GM23338 (cell line): ENCODE measurements around the gene ZCCHC14. TPM values are rescaled to one million over a fixed set of nuclear protein-coding genes. Genes with fewer than 3 reads are reported as not detected.

Experiments used
- ATAC-seq: fragments of 200-7000 bp; cut with Tn5 transposase; 3 replicates; pipeline ENCODE4 v1.9.1; 2020
- DNase-seq: peaks from one replicate; pipeline ENCODE4 v3.0.0-alpha.2; 2015; ENCODE audit warnings: low spot score
- H2AFZ ChIP-seq: fragments of 200-600 bp; sonication (generic); 2 replicates; pipeline ENCODE4 v1.8.0; 2016; ENCODE audit warnings: antibody characterized with exemption, mild to moderate bottlenecking, moderate library complexity
- H3F3A ChIP-seq: fragments of 200-600 bp; sonication (generic); replicated peaks from 2 replicates; pipeline ENCODE4 v1.8.0; 2017; ENCODE audit warnings: antibody characterized with exemption, mixed run types, low read depth
- H3K27ac ChIP-seq: fragments of 200-600 bp; sonication (generic); 2 replicates; pipeline ENCODE4 v1.6.1; 2016; ENCODE audit warnings: low read depth
- H3K27me3 ChIP-seq: fragments of 200-600 bp; sonication (generic); 2 replicates; pipeline ENCODE4 v1.8.0; 2016; ENCODE audit warnings: mild to moderate bottlenecking, mixed run types, moderate library complexity; ENCODE audit not compliant: insufficient read depth
- H3K36me3 ChIP-seq: fragments of 200-600 bp; sonication (generic); 2 replicates; pipeline ENCODE4 v1.8.0; 2016; ENCODE audit warnings: mild to moderate bottlenecking; ENCODE audit not compliant: insufficient read depth
- H3K4me1 ChIP-seq: fragments of 200-600 bp; sonication (generic); 2 replicates; pipeline ENCODE4 v1.8.0; 2016; ENCODE audit warnings: mild to moderate bottlenecking, moderate library complexity; ENCODE audit not compliant: insufficient read depth
- H3K4me2 ChIP-seq: fragments of 200-600 bp; sonication (generic); 2 replicates; pipeline ENCODE4 v1.7.1; 2017; ENCODE audit warnings: mixed run types
- H3K4me3 ChIP-seq: fragments of 200-600 bp; sonication (generic); 2 replicates; pipeline ENCODE4 v1.6.1; 2016; ENCODE audit warnings: mixed run types
- H3K79me2 ChIP-seq: fragments of 200-600 bp; sonication (generic); replicated peaks from 2 replicates; pipeline ENCODE4 v1.8.0; 2017; ENCODE audit warnings: mild to moderate bottlenecking; ENCODE audit not compliant: insufficient read depth
- H3K9me2 ChIP-seq: fragments of 200-600 bp; sonication (generic); 2 replicates; pipeline ENCODE4 v1.8.0; 2017; ENCODE audit not compliant: insufficient read depth
- H4K20me1 ChIP-seq: fragments of 200-600 bp; sonication (generic); replicated peaks from 2 replicates; pipeline ENCODE4 v1.8.0; 2017; ENCODE audit warnings: mild to moderate bottlenecking; ENCODE audit not compliant: insufficient read depth
- H3K27ac Mint-ChIP-seq: 2 replicates; pipeline ENCODE4 v1.8.0; 2020; ENCODE audit warnings: inconsistent platforms, mild to moderate bottlenecking, moderate library complexity, mixed read lengths
- H3K27me3 Mint-ChIP-seq: 3 replicates; pipeline ENCODE4 v1.8.0; 2022; ENCODE audit warnings: low read depth, mild to moderate bottlenecking, moderate library complexity, mixed read lengths, inconsistent platforms; ENCODE audit not compliant: insufficient read depth, poor library complexity
- H3K36me3 Mint-ChIP-seq: 3 replicates; pipeline ENCODE4 v1.8.0; 2021; ENCODE audit warnings: low read depth, mild to moderate bottlenecking, inconsistent platforms, moderate library complexity, mixed read lengths
- H3K4me1 Mint-ChIP-seq: 3 replicates; pipeline ENCODE4 v1.8.0; 2020; ENCODE audit warnings: mild to moderate bottlenecking, inconsistent platforms, mixed read lengths
- H3K4me3 Mint-ChIP-seq: 3 replicates; pipeline ENCODE4 v1.8.0; 2021; ENCODE audit warnings: moderate library complexity, mild to moderate bottlenecking, inconsistent platforms, mixed read lengths
- H3K9me3 Mint-ChIP-seq: 3 replicates; pipeline ENCODE4 v1.8.0; 2020; ENCODE audit warnings: moderate library complexity, mild to moderate bottlenecking, inconsistent platforms, mixed read lengths
- JUNB ChIP-seq: IDR thresholded peaks from one replicate; pipeline ENCODE4 v1.6.1; 2016; ENCODE audit warnings: antibody characterized with exemption; ENCODE audit not compliant: unreplicated experiment
- polyA plus RNA-seq: library from polyadenylated mRNA; unstranded; fragments of >200 nt; fragmentation: Nextera tagmentation; extraction: Ambion mirVana; gene quantifications from 2 replicates; pipeline ENCODE4 v1.2.1, GENCODE V29; 2016
- total RNA-seq: library from RNA; depleted of rRNA; stranded (reverse); fragments of >200 nt; shearing (Covaris generic); gene quantifications from 2 replicates; pipeline ENCODE4 v1.2.3, GENCODE V29; 2014; rRNA removed
- TF ChIP-seq, protein P1 (sequence below), 2 experiments: fragments of 200-600 bp in 1 of 2; sonication (generic) in 1 of 2; conservative IDR thresholded peaks; 2 replicates each; pipeline versions ENCODE4 v1.5.1 to v1.6.1; 2016 to 2017; ENCODE audit warnings: antibody characterized with exemption in 2 of 2, low read depth in 2 of 2, mild to moderate bottlenecking in 2 of 2, moderate library complexity in 1 of 2

ZCCHC14 gene
- total and polyA plus RNA-seq, 2 experiments from 2014 or later, result 6.8 to 22.4 TPM

DNA sequence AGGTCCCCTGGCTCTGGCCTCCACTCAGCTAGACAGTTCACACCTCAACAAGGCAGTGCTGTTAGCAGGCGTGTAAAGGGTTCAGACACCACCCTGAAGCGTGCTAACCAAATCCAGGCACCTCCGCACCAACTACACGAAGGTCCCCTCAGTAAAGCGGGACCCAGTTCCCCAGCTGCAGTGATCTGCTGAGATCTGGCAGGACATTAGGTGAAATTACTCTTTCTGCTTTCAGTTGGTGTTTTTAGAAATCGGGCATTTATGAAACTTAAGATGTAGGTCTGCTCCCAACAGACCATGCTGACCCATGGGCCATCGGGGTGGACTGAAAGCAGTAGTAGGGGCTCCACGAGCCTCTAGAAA is 136.4 kb downstream of the ZCCHC14 start:
- Histone ChIP-seq H3K4me2 (no peak overlapping the region), H4K20me1 (peaks cover 9% of the 10 kb centered on the region; the same call in 1 of the 2 replicates), H2AFZ (no peak overlapping the region), H3K79me2 (peaks cover 8% of the 10 kb centered on the region; the same call in 1 of the 2 replicates), H3K36me3 (no peaks in the 10 kb centered on the region; the same call in 1 of the 2 replicates), H3K4me1 (no peaks in the 10 kb centered on the region), H3K9me2 (no peaks in the 10 kb centered on the region), H3K27me3 (no peaks in the 10 kb centered on the region), H3F3A (no peaks in the 10 kb centered on the region), H3K27ac (no peak overlapping the region), H3K4me3 (no peak overlapping the region)
- no peaks in the 10 kb centered on the region; the same call in 2 of the 3 replicates for H3K4me1 Mint-ChIP-seq
- DNase-seq, result no peak
- H3K9me3 Mint-ChIP-seq, result no peaks in the 10 kb centered on the region
- H3K36me3 Mint-ChIP-seq, result peaks cover 9% of the 10 kb centered on the region; the same call in 2 of the 3 replicates
- H3K27ac Mint-ChIP-seq, result no peak overlapping the region; the same call in 1 of the 2 replicates
- TF ChIP-seq, protein P1, sequence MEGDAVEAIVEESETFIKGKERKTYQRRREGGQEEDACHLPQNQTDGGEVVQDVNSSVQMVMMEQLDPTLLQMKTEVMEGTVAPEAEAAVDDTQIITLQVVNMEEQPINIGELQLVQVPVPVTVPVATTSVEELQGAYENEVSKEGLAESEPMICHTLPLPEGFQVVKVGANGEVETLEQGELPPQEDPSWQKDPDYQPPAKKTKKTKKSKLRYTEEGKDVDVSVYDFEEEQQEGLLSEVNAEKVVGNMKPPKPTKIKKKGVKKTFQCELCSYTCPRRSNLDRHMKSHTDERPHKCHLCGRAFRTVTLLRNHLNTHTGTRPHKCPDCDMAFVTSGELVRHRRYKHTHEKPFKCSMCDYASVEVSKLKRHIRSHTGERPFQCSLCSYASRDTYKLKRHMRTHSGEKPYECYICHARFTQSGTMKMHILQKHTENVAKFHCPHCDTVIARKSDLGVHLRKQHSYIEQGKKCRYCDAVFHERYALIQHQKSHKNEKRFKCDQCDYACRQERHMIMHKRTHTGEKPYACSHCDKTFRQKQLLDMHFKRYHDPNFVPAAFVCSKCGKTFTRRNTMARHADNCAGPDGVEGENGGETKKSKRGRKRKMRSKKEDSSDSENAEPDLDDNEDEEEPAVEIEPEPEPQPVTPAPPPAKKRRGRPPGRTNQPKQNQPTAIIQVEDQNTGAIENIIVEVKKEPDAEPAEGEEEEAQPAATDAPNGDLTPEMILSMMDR (conservative IDR thresholded peaks at IDR 0.05; ENCODE audit: low read depth in 2 of 2), result no peak
- no peak for TF ChIP-seq JUNB
- ATAC-seq, result no peak
- peaks cover 1% of the 10 kb centered on the region for H3K27me3 Mint-ChIP-seq
- H3K4me3 Mint-ChIP-seq, result no peak overlapping the region

Other genes starting within 250 kb of the ZCCHC14 start
- 1.2 and 1.9 TPM in 2 replicates for gene C16orf95, start 175.6 kb downstream of the ZCCHC14 start, total RNA-seq
- gene C16orf95, start 175.6 kb downstream of the ZCCHC14 start, polyA plus RNA-seq, result 2.5 and 3.9 TPM in 2 replicates
- gene FBXO31, start 109.2 kb downstream of the ZCCHC14 start, total RNA-seq, result 11.3 and 23.8 TPM in 2 replicates
- 4.5 and 7.0 TPM in 2 replicates for gene FBXO31, start 109.2 kb downstream of the ZCCHC14 start, polyA plus RNA-seq
- 35.9 and 42.6 TPM in 2 replicates for gene MAP1LC3B, start 100.7 kb downstream of the ZCCHC14 start, total RNA-seq
- 75.0 and 80.2 TPM in 2 replicates for gene MAP1LC3B, start 100.7 kb downstream of the ZCCHC14 start, polyA plus RNA-seq
- 35.2 and 38.3 TPM in 2 replicates for gene JPH3, start 109.5 kb upstream of the ZCCHC14 start, total RNA-seq
- 8.4 and 8.8 TPM in 2 replicates for gene JPH3, start 109.5 kb upstream of the ZCCHC14 start, polyA plus RNA-seq